NCI-H1105 (cell line): ENCODE measurements around the gene PSMD6.

Source experiments
- DNase-seq: peaks from one replicate; lab custom pipeline; 2025; lab: John Stamatoyannopoulos, UW

The PSMD6 gene

GRCh38 chr3:64023187-64023860 is at the start of gene PSMD6:
PSMD6 (minus strand) TSS chr3:64023494; CDS start chr3:64023419, 75 bp downstream.
- DNase-seq = peak; percentile 39

GRCh38 chr3:64072126-64072525 is 48.8 kb upstream of the PSMD6 start:
- DNase-seq = no peak

DNA sequence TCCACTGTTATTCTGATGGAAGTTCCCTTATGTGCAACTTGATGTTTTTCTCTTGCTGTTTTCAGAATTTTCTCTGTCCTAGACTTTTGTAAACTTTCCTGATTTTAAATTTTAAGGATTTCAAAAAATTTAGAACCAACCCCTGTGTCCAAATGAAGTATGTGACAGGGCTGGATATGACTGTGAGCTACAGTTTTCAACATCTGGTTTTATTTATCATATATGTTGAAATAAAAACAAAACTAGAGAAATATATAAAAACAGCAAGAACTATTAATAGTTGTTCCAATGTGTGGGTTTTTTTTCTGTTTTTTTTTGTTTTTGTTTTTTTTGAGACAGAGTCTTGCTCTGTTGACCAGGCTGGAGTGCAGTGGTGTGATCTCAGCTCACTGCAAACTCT is 47.4 kb upstream of the PSMD6 start:
- DNase-seq = no peak

DNA sequence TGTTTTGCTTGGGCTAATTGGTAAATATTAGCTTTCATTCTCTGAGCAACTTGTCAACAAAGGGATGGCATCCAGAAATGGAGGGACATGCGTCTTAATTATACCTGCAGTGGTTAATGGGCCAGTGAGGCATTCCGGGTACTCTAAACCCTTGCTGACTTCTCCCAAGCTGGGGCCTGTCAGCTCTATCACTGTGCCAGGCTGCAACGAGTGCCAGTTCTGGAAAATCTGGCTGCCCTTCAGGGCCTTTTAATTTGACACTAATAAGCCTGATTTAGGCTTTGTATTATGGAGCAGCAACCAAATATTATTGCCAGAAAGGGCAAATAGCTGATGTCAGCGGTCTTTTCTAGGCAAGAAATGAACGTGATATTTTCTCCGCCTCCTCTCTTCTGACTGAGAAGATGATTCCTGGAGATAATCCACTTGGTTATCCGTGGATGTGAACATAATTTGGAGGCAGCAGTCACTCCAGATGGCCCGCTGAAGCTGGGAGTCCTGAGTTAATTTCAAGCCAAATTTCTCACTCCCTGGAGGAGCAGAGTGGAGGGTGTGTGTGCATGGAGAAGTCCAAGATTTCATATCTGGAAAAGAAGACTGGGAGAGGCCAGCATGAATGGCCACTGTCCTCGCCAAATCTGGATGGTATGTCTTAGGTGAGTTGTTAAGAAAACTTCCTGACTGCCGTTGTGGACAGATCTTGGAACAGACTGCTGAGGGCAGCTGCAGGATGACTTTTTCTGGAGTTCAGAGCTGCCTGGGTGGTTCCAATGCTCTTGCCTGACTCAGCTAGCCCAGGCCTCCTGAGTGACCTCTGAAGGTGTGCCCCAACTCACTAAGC is 44.4 kb upstream of the PSMD6 start:
- no peak for DNase-seq

GRCh38 chr3:64064804-64065203 is 41.5 kb upstream of the PSMD6 start:
- no peak for DNase-seq

DNA sequence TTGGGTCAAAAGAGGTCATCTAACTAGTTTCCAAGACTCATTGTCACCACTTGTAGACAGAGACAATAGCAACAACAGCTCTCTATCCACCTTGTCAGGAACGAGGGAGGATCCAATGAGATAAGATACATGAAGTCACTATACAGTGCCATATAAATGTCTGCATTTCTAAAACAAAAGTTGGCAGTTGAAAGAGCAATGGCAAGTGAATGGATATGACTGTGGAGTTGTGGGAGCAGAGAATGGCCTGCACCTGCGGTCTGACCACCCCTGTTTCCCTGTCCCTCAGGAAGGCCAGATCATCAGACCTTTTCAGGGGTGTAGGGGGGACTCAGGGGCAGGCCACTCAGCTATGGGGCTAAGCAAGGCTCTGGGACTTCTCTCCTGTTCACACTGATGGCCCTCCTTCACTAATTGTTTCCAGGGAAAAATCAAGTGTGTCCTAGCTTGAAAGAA is 40.7 kb upstream of the PSMD6 start:
- DNase-seq = no peak

DNA sequence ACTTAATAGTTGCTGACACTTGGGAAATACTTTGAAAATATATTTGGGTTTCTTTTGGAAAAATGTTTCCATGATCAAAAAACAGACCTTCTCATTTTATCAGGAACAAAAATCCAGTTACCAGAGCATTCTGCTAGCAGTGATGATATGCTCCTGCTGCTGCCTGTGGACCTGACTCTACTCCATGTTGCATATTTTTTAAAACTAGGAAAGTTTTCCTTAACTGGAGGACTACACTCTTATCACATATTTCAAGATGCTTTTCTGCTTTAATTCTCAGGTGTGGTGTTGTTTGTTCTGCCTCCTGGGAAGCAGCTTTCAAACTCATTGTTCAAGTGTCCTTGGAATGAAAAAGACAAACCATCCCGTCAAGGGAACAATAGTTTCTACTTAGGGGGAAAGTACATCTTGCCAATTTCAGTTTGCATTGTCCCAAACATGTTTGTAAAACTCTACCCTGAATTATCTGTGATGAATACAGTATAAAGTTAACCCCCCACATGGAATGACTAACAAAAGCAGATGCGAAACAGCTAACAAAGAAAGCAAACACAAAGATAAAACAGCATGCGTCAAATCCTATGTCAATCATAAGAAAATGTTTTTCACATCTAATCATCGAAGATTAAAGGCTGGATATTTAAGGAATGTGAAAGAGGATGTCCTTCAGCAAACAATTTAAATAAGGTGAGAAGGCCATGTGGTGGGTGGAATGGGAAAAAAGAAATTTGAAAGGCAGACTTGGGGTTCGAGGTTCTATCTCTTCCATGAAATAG is 40.1 kb upstream of the PSMD6 start:
- DNase-seq = no peak

- no peak for DNase-seq
These were observed 38.3 kb upstream of the PSMD6 start for GRCh38 chr3:64061628-64062027.

DNA sequence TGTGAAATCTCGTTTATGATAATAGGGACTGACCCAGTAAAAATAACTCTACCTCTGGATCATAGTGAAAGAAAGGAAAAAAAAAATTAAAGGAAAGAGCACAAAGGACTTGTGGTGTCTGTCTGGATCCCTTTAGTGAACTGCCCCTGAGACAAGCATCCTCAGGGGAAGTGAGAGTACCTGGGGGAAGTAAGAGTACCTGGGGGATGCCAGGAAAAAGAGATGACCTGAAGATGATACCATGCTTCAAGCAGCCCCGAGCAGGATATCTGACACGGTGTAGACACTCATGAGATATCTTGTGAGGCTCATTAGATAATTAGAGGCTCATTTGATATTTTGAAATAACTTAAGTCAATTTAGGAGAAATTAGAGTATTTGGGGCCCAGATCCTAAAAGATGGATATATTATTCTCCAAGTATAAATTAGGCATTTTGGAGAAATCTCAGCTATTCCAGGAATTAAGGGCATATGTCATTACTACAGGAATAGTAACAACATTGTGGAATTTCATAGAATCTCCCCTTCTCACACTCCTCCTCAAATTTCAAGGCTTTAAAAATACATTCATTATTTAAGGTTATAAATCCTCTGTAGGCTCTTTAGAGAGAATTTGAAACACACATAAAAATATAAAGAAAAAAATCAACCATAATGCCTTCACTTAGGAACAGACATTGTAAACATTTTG is 36.3 kb upstream of the PSMD6 start:
- no peak for DNase-seq

- no peak for DNase-seq
These were observed 35.3 kb upstream of the PSMD6 start for GRCh38 chr3:64058566-64058965.

DNA sequence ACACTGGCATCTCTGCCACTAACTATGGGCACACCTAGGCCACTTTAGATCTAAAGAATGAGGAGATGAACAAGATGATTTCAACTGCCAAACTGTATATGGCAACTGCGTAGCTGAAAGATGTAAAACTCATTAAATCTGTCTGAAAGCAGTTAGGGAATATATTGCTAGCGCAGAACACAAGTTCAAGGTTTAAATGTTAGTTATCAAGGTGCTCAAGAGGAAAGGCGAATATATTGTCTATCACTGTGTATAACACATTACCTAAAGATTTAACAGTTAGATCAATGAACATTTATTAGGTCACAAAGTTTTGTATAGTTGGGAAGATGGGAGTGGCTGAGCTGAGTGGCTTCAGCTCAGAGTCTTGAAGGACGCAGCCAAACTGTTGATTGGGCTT is 33.9 kb upstream of the PSMD6 start:
- DNase-seq = no peak

GRCh38 chr3:64056606-64057180 is 33.4 kb upstream of the PSMD6 start:
- no peak for DNase-seq

- DNase-seq = no peak
These were observed 31.8 kb upstream of the PSMD6 start for GRCh38 chr3:64055076-64055475.

GRCh38 chr3:64054488-64054887 is 31.2 kb upstream of the PSMD6 start:
- no peak for DNase-seq

DNA sequence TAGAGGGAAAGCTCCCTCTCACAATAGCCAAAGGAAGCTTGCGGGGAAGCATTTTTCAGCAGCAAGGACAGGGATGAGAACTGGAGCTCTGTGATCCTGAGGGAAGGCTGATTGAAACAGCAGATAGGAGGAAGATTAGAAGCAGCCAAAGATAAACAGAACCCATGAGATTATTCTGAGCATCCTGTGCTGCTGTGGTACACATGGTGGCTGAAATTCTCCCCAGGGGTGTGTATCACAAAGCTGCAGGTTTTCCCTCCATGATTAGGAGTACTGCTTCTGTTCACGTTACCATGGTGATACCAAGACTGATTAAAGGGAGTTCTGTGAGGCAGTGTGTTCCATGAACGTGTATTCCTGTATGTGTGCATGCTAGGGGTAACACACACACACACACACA is 30.3 kb upstream of the PSMD6 start:
- DNase-seq = no peak

GRCh38 chr3:64053117-64053516 is 29.8 kb upstream of the PSMD6 start:
- no peak for DNase-seq

GRCh38 chr3:64049832-64050231 is 26.5 kb upstream of the PSMD6 start:
- no peak for DNase-seq

GRCh38 chr3:64049136-64049535 is 25.8 kb upstream of the PSMD6 start:
- DNase-seq = no peak

DNA sequence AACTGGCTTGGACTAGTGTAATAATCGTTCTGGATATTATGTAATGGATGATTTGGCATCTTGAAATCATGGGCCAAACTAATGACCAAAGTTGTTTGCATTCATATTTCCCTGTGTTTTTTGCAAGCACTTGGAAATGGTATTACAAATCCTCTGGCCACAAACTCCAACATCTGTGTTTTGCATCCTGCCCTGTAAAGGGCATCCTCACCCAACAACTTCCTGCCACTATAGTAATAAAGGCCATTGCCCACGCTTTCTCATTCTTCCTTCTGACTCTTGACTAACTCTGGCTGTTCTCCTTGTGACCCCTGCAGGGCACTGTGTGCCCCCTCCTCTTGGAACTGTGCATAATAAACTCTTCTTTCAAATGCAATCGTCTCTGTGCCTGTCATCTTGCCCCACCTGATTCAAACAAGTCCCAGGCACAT is 25.4 kb upstream of the PSMD6 start:
- DNase-seq = no peak

GRCh38 chr3:64047787-64048186 is 24.5 kb upstream of the PSMD6 start:
- no peak for DNase-seq

GRCh38 chr3:64046996-64047594 is 23.8 kb upstream of the PSMD6 start:
- no peak for DNase-seq
